Limb (tissue), 2 donors: ENCODE measurements around the gene GPR137.
"Not testable (repeated sequence)": the region's sequence is repeated elsewhere in the genome, so short reads cannot be mapped to it uniquely, and the experiment has no call there.

Experiments
- DNase-seq, 2 donors: peaks; one replicate each; pipeline ENCODE4 v3.0.0-alpha.2; 2016; ENCODE audit errors: extremely low spot score in 2 of 2

The GPR137 gene

GRCh38 chr11:64299847-64300648, 14.4 kb downstream of the GPR137 start, which contains the start of gene CATSPERZ:
CATSPERZ (plus strand) TSS chr11:64300358; CDS start chr11:64300411, 53 bp downstream.
- DNase-seq, result no peak

GRCh38 chr11:64303109-64304031, 17.7 kb downstream of the GPR137 start:
- DNase-seq, result no peak

GRCh38 chr11:64304032-64304315, 18.3 kb downstream of the GPR137 start:
- no peak for DNase-seq

GRCh38 chr11:64304316-64305072, 18.8 kb downstream of the GPR137 start:
- peak; percentile 85 to 93 for DNase-seq

GRCh38 chr11:64305075-64305690, 19.5 kb downstream of the GPR137 start, which contains the start of gene ESRRA:
ESRRA (plus strand) TSS chr11:64305524; CDS start chr11:64307180, 1,656 bp downstream.
- DNase-seq, result peak; percentile 99 to 100

GRCh38 chr11:64305691-64306562, 20.3 kb downstream of the GPR137 start:
- peak; percentile 34 to 77 for DNase-seq

GRCh38 chr11:64306563-64306875, 20.9 kb downstream of the GPR137 start:
- no peak for DNase-seq

- no peak for DNase-seq
Observed at GRCh38 chr11:64306876-64307622, 21.4 kb downstream of the GPR137 start.

GRCh38 chr11:64307795-64308194, 22.1 kb downstream of the GPR137 start:
- not testable (repeated sequence) for DNase-seq

GRCh38 chr11:64312947-64313346, 27.3 kb downstream of the GPR137 start:
- no peak for DNase-seq

GRCh38 chr11:64313491-64314145, 28.0 kb downstream of the GPR137 start:
- DNase-seq, result no peak

GRCh38 chr11:64314146-64314804, 28.6 kb downstream of the GPR137 start:
- no peak for DNase-seq

GRCh38 chr11:64314805-64315561, 29.3 kb downstream of the GPR137 start:
- DNase-seq, result no peak

GRCh38 chr11:64315667-64316526, 30.2 kb downstream of the GPR137 start:
- DNase-seq, result not testable (repeated sequence)

GRCh38 chr11:64316672-64317324, 31.1 kb downstream of the GPR137 start:
- DNase-seq, result no peak

GRCh38 chr11:64317325-64317960, 31.8 kb downstream of the GPR137 start, which contains the start of gene TRMT112:
TRMT112 (minus strand) TSS chr11:64317559; CDS start chr11:64317526, 33 bp downstream.
- peak; percentile 93 to 96 for DNase-seq
